Measurements from ENCODE around the gene DOCK7.

Gene DOCK7

DNA sequence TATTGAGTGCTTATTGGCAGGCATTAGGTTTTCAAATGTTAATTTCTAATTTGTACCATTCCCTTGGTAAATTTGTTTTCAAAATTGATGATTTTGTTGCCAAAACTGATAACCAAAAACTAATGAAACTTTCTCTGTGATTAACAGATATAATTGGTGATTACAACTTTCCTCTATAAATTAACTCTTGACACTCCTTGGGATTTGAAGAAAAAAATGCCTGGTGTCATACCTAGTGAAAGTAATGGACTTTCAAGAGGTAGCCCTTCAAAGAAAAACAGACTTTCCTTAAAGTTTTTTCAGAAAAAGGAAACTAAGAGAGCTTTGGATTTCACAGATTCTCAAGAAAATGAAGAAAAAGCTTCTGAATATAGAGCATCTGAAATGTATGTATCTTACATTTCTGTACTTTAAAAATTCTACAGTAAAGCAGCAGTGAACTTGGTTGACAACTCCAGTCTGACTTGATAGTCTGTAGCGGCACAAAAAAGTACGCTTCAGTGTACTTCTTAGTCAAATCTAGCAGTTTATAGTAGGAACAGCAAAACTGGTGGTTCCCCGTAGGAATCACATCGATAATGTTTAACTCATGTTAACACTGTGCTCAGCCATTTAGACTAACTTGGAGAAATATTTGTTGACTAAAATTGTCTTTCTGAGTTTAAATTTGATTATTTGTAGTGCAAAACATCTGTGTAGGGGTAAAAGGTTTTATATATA, 248.4 kb downstream of the DOCK7 start:
- DNase-seq = peak; percentile 34

DNA sequence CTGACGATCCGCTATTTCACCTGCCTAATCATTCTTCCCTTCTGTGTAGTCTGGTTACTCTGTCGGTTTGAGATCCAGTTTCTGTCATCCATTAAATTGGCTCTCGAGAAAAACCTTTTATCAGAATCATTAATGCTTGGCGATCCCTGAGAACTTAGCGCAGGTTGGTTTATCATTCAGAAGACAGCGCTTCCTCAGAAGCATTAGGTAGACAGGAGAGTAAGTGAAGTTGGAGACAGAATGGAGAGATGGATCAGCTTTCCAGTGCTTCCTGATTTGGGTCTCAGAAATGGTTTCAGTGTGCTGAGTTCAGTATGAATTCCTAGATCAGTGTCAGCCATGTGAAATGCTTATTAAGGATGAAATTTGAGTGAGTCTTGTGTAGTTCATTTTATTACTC, 250.0 kb downstream of the DOCK7 start:
- DNase-seq = peak; percentile 45

DNA sequence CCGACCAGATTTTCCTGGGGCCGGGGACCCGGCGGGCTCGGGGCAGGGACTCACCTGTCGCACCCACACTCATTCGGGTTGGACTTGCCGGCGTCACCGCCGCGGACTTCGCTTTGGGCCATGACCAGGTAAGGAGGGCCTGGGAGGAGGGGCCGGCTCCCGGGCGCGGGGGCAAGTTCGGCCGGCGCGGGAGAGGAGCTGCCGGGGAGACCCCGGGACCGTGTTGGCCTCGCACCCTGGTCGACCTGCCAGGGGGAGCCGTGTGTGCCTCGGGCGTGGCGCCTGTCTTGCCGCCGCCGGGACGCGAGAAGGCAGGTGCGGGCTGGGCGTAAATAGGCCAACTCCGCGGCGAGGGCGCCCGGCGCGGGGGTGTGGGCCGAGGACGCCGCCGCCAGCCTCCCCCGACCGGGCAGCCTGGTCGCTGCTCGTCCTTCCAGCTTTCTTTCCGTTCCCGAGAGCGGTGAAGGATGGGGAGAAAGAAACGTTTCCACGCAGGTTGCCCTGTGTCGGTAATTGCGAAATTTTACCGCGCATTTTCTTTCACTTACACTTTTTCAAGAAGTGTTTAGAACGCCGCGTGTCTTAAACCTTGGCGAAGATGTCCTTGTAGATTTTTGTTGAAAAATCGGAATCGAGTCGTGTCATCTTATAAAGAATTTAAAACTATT, 250.8 kb downstream of the DOCK7 start:
- DNase-seq = peak; percentile 53

DNA sequence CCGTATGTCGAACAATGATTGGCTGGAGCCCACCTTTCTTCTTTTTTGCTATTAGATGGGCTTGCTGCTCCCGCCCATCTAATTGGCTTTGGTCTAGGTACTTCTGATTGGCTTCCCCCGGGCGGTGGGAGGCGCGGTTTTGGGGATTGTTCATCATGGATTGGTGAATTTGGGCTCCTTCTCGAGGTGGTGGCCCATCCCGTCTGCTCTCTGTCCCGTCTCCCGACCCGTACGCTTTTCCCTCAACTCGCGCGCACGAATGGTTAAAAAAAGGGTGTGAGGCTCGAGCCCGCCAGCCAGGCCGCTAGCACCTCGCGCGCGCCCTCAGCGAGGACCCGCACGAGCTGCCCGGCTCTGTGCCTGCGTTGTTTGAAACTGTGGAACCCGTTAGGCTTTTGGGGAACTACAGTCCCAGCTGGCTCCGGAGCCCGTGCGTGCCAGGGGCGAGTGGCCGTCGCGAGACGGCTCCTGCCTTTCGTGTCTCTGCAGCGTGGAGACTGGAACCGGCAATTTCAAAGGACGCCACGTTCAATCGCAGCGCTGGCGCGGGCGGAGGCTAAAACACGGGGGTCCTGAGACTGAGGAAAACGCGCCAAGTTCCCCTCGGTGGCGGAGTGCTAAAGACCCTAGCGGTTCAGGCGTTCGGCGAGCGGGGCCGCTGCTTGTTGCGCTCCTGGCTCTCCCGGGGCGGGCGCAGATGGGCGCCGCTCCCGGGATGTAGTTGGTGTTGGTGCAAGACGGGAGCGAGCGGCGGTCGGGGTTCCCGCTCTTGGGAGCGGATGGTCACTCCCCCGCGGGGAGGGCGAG, 251.5 kb downstream of the DOCK7 start, which contains the start of gene USP1:
USP1 (plus strand) TSS at position 584 of the 807 bp plus-strand sequence. CDS start 2,819 bp downstream, outside the sequence.
- peak; percentile 93 for DNase-seq

DNA sequence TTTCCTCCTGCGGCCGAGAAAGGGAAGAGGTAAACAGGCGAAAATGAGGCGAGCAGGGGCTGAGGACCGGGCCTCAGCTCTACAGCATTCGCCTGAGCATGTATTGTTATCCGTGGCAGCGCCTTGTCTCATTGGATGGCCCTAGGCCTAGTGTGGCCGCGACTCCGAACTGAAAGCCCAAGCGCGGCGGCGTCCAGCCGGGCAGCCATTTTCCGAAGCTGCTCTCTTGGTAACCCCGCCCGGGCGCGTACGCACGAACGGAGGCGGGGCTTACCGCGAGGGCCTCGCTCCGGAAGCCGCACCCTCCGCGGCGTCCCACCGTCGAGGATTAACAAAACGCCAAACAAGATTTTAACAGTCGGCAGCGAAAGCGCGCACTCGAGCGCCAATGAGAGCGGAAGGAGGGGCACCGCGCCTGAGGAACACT, 252.1 kb downstream of the DOCK7 start:
- DNase-seq = peak; percentile 100

DNA sequence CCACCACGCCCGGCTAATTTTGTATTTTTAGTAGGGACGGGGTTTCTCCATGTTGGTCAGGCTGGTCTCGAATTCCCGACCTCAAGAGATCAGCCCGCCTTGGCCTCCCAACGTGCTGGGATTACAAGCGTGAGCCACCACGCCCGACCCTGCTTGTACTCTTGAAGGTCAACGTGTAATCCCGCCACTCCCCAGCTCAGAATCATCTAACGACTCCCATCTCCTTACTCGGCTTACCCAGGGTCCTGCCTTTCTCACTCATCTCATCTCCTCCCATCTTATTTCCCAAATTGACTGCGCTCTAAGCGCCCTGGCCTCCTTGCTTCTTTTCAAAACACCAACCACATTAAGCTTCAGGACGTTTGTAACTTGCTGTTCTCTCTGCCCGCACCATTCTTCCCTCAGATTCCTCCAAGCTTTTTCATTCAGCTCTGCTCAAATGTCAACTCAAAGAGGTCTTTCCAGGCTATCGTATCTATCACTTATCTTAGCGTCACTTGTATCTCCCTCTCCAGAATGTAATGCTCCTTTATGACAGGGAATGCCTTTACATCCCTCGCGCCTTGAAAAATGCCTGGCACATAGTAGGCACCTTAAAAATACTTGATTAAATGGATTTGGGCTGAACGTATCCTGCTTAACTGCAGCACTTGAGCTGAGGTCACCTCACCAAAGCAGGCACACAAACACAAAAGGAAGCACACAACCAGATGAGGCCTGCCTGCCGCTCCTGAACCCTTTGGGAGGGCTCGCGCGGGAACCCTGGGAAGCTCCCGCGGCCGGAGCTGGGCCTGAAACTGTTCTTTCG, 252.8 kb downstream of the DOCK7 start:
- no peak for DNase-seq

DNA sequence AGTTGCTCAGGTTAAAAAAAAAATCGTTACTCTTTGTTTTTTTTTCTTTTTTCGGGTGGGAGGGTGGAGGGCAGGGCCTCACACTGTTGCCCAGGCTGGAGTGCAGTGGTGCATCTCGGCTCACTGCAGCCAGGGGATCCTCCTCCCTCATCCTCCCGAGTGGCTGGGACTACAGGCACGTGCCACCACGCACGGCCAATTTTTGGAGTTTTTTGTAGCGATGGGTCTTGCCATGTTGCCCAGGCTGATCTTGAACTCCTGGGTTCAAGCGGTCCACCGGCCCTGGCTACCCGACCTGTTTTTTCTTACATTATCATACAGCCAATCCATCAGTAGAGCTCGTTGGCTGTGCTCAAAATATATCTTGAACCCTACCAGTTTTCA, 253.6 kb downstream of the DOCK7 start:
- no peak for DNase-seq

DNA sequence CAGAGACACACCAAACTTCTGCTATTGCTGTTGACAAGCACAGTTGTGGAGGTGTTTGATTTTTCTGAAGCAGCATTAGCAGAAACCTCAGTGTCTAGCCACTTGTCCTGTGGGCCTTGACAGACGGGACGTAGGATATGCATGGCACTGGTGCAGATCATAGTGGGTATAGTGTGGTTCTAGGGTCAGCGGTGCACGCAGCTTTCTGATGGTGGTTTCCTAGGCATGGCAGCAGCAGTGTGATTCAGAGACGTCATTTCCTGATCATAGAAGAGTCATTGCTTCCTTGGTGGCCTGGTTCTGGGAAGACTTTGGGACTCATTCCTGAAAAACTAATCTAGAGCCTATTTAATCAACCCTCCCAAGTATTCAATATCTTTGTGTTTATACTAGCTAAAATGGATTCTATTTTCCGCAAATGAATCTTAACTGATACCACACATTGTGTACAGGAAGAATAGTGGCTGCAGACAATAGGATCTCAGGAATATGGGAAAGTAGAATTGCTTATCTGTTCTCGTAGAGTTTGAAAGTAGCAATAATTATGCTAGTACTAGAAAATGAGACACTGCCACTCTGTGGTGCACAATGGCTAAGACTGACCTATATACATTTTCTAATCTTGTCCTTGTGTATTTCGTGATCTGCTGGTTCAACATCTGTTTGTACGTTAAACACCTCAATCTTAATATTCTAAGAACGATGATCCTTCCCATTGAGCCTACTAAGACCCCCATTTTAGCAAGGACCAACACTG, 254.1 kb downstream of the DOCK7 start:
- peak; percentile 55 for DNase-seq

DNA sequence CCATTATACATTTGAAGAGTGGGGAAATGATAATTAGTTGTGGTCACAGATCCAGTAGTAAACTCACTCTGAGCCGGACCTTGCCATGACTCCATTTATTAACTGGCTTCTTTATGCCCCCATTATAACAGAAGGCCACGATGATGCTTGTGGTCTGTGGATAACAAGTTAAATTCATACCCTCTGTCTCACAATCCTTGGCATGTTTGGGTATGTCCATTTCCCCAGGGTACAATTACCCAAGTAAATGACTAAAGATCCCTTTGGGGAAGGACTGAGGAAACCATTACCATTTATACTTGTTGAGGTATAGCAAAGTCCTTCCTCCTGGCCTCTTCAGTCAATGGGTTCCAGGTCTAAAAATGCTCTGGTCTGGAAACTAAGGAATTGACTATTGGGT, 258.6 kb downstream of the DOCK7 start:
- no peak for DNase-seq

DNA sequence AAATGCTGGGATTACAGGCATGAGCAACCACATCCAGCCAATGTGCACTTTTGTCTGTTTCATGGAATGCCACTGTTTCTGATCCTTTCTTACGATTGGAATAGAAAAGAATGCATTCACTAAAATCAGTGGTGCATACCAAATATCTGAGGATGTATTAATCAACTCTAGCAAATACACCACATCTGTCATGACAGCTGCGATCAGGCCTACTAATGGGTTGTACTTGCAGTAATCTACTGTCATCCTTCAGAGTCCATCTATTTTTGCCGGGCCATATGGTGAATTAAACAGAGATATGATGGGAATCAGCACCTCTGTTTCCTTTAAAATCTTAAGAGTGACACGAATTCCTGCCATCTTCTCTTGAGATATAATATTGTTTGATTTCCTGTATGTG, 259.8 kb downstream of the DOCK7 start:
- DNase-seq = no peak

DNA sequence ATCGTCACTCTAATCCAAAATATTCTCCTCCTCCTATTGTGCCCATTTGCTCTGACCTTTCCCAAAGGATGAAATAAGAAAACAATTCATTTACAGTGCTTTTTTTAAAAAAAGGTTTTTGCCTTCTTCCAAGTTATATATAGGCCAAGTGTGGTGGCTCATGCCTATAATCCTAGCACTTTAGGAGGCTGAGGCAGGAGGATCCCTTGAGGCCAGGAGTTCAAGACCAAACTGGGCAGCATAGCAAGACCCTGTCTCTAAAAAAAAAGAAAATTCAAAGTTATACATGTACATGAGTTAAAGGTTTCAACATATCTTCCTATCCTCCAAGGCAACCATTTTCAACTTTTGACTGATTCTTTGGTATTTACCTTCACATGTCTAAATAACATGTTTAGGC, 261.4 kb downstream of the DOCK7 start:
- no peak for DNase-seq

DNA sequence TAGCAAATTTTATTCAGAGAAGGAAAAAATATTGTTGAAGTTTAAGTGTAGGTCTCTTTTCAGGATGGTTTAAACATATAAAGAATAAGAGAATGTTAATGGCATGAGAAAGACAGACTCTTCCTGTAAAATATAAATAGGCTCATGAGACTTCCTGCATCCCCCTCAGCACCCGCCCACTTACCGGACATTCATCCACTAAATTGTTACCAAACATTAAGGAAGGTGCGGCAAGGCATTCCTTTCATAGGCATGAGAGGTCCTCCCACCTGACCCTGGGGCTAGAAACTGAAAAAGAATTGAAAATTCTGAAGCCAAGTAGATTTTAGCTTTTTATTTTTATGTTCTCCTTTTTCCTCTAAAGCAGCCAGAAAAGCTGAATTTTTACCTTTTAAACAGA, 261.9 kb downstream of the DOCK7 start:
- no peak for DNase-seq

DNA sequence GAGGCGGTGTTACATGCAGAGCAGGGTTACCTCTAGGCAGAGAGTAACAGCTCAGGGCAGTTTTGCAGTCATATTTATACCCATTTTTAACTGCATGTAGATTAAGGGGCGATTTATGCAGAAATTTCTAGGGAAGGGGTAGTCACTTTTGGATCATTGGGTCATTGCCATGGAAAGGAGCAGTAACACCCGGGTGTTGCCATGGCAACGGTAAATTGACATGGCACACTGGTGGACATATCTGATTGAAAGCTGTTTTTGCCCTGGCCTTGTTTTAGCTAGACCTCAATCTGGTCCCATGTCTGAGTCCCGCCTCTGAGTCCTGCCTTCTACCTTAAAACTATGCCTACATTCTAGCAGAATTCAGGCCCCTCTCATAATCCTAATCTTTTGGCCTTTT, 263.1 kb downstream of the DOCK7 start:
- peak; percentile 44 for DNase-seq

DNA sequence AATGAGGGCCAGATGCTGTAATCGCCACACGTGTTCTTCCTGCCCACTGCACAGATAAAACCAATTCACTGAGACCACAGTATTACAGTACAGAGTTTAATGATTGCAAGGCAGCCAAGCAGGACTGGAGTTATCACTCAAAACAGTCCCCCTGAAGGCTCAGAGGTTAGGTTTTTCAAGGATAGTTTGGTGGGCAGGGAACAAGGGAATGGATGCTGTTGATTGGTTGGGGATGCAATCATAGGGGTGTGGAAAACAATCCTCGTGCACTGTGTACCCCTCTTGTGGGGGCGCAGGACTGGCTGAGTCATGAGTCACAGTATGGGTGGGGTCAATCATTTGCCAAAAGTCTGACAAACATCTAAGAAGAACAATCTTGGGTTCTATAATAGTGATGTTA, 263.8 kb downstream of the DOCK7 start:
- peak; percentile 71 for DNase-seq

DNA sequence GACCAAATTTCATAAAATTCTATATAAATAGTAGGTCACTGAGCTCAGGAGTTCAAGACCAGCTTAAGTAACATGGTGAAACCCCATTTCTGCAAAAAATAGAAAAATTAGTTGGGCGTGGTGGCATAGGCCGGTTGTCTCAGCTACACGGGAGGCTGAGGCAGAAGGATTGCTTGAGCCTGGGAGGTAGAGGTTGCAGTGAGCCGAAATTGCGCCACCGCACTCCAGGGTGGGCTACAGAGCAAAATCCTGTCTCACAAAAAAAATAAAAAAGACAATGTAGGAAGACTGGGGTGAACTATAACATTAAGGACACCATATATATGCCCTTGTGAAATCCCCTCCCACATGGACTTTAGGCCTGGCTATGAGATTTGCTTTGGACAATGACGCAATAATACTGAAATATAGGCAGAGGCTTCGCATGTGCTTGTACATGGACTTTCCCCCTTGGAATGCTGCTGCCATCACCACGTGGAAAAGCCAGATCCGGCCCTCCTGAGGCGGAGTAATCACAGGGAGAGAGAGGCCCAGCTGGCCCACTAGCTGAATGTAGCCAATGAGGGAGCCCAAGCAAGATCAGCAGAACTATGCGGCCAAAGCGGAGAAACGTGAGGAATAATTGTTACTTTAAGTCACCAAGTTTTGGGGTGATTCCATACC, 264.5 kb downstream of the DOCK7 start:
- no peak for DNase-seq

DNA sequence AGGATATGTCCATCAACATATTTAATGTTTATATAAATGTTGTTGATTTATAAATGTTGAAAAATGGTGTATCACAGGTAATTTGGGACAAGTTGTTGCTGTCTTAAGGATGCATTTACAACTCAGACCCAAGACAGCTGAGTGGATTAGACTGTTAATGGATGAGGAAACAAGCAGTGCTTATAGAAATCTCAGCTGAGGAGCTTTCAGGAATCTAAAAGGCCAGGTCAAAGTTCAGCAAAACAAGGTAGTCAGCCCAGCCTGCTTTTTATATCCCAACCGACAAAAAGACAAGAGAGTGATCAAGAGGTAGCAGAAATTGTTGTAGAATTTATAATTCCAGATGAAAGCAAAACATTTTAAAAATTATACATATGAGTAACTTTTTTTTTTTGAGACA, 268.0 kb downstream of the DOCK7 start:
- no peak for DNase-seq

DNA sequence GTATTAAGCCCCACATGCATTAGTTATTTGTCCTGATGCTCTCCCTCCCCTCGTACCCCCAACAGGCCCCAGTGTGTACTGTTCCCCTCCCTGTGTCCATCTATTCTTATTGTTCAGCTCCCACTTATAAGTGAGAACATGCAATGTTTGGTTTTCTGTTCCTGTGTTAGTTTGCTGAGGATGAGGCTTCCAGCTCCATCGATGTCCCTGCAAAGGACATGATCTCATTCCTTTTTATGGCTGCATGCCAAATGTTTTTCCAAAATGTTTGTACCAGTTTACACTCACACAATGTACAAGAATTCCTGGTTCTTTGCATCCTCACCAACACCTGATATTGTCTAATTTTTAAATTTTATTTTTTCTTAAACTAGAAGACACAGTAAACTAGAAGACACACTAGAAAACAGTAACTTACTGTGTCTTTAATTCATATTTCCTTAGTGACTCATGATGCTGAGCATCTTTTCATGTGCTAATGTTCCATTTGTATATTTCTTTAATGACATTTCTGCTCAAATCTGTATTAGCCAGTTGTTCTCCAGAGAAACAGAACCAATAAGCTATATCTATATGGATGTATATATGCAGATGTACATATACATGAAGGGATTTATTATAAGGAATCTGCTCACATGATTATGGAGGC, 270.7 kb downstream of the DOCK7 start:
- DNase-seq = no peak

DNA sequence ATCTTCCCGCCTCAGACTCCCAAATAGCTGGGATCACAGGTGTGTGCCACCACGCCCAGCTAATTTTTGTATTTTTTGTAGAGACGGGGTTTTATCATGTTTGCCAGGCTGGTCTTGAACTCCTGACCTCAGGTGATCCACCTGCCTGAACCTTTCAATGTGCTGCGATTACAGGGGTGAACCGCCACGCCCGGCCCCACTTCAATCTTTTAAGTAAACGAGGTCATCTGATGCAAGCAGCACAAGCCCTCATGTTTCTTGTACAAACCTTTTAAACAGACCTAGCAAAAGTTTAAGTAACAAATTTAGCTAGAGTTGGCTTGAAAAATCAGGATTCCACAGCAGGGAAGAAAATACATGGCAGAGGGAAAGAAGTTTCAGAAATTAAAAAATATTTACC, 272.5 kb downstream of the DOCK7 start:
- DNase-seq = no peak

DNA sequence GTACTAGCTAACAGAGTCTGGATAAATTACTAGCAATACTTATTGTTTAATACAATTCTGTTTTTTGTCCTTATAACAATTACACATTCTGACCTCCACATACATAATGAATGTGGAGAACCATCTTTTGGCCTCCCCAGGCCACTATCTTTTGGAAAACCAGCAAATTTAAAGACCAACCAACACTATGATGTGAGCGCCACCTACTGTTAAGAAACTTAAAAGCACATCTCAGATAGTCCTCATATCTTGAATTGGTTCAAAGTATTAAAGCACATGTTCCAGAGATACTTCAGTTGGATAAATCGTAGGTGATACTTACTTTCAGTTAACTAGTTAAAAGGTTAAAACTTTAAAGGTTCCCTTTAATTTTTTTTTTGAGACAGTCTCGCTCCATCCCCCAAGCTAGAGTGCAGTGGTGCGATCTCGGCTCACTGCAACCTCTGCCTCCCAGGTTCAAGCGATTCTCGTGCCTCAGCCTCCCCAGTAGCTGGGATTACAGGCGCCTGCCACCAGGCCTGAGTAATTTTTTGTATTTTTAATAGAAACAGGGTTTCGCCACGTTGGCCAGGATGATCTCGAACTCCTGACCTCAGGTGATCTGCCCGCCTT, 280.7 kb downstream of the DOCK7 start:
- peak; percentile 79 for DNase-seq

DNA sequence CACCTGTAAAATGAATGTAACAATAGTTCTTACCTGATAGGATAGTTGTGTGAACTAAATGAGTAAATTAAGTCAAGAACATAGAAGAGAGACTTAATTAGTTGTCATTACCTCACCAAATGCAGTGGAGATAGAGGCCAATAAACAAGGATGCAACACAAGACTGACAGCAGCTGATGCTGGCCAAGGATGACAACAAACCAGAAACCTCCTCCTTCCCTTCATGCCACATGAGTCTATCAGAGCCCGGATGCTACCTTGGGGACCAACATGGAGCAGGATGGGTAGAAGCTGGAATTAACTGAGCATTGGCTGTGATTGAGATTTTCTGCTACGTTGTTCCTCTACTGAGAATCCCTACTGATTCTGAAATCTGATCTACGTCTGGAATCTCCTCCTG, 281.6 kb downstream of the DOCK7 start:
- DNase-seq = no peak

DNA sequence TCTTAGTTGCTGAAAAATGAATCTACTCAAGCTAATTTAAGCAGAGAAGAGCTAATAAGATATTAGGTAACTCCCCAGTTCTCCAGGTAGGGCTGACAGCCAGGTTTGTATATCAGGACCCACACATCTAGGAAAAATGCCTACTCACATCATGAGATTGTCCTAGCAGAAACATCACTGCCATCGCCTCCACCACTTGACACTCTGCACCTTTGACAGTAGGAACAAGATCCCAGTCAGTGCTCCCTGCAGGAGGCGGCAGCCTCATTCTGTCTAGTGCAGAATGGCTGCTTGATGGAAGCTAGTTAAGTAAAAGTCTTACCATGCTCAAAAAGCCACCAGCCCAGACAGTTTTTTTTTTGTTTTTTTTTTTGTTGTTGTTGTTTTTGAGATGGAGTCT, 282.9 kb downstream of the DOCK7 start:
- DNase-seq = no peak
